IMR-90 (cell line): ENCODE results near the gene SESN1.

Experiments
- BHLHE40 ChIP-seq: fragments of 150-350 bp; IDR thresholded peaks from 2 replicates; pipeline ENCODE4 v1.6.1; 2016; ENCODE audit warnings: mild to moderate bottlenecking, low read depth, low read length
- CEBPB ChIP-seq: IDR thresholded peaks from 2 replicates; pipeline ENCODE4 v1.6.1; 2012; ENCODE audit warnings: low read depth, low read length, improper control_type of control experiment
- MAFK ChIP-seq: IDR thresholded peaks from 2 replicates; pipeline ENCODE4 v1.6.1; 2012; ENCODE audit warnings: low read depth, low read length, improper control_type of control experiment
- MAZ ChIP-seq: IDR thresholded peaks from 2 replicates; pipeline ENCODE4 v1.6.1; 2012; ENCODE audit warnings: low read depth, mild to moderate bottlenecking, low read length, improper control_type of control experiment, moderate library complexity, borderline replicate concordance
- MXI1 ChIP-seq: IDR thresholded peaks from 2 replicates; pipeline ENCODE4 v1.6.1; 2012; ENCODE audit warnings: low read depth, mild to moderate bottlenecking, low read length, moderate library complexity, borderline replicate concordance
- NFE2L2 ChIP-seq: fragments of 150-350 bp; IDR thresholded peaks from 2 replicates; pipeline ENCODE4 v1.6.1; 2016; ENCODE audit warnings: low read depth, mild to moderate bottlenecking, low read length
- POLR2A ChIP-seq: IDR thresholded peaks from 2 replicates; pipeline ENCODE4 v1.6.1; 2012; ENCODE audit warnings: mild to moderate bottlenecking, low read depth, low read length
- RAD21 ChIP-seq: IDR thresholded peaks from 2 replicates; pipeline ENCODE4 v1.6.1; 2012; ENCODE audit warnings: low read length, improper control_type of control experiment
- RFX5 ChIP-seq: IDR thresholded peaks from 2 replicates; pipeline ENCODE4 v1.8.0; 2012; ENCODE audit warnings: low read depth, mild to moderate bottlenecking, low read length, moderate library complexity
- SMC3 ChIP-seq: fragments of 150-350 bp; IDR thresholded peaks from 2 replicates; pipeline ENCODE4 v1.6.1; 2016; ENCODE audit warnings: low read depth, mild to moderate bottlenecking, antibody characterized with exemption, low read length, moderate library complexity
- TF ChIP-seq, protein P1 (sequence below): fragments of 150-350 bp; IDR thresholded peaks from 2 replicates; pipeline ENCODE4 v1.6.1; 2016; ENCODE audit warnings: low read depth, mild to moderate bottlenecking, low read length, moderate library complexity, borderline replicate concordance
- TF ChIP-seq, protein P2 (sequence below): conservative IDR thresholded peaks from 2 replicates; pipeline ENCODE4 v1.5.1; 2012; ENCODE audit warnings: mild to moderate bottlenecking, low read depth, low read length, improper control_type of control experiment

DNA sequence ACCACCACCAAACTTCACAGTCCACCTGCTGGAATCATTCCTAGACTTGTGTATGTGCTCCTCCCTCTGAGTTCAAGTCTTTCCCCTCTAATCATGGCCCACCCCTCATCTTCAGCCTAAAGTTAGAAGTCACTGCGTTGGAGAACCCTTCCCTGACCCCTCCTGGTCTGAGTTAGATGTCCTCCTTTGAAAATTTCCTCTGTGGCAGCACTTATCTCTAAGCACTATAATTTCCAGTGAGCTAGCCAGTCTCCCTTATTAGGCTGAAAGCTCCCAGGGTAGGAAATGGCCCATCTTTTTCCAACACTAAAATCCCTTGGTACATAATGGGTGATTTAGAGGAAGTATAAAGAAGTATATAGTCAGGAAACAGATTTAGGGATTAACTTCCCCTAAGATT, 63.2 kb downstream of the SESN1 start:
- TF ChIP-seq BHLHE40 (no peak), POLR2A (no peak), MAFK (no peak), RFX5 (no peak), NFE2L2 (no peak), CEBPB (no peak), RAD21 (no peak), MAZ (no peak), MXI1 (no peak), SMC3 (no peak)
- TF ChIP-seq, protein P1, sequence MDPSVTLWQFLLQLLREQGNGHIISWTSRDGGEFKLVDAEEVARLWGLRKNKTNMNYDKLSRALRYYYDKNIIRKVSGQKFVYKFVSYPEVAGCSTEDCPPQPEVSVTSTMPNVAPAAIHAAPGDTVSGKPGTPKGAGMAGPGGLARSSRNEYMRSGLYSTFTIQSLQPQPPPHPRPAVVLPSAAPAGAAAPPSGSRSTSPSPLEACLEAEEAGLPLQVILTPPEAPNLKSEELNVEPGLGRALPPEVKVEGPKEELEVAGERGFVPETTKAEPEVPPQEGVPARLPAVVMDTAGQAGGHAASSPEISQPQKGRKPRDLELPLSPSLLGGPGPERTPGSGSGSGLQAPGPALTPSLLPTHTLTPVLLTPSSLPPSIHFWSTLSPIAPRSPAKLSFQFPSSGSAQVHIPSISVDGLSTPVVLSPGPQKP = no peak
- TF ChIP-seq, protein P2, sequence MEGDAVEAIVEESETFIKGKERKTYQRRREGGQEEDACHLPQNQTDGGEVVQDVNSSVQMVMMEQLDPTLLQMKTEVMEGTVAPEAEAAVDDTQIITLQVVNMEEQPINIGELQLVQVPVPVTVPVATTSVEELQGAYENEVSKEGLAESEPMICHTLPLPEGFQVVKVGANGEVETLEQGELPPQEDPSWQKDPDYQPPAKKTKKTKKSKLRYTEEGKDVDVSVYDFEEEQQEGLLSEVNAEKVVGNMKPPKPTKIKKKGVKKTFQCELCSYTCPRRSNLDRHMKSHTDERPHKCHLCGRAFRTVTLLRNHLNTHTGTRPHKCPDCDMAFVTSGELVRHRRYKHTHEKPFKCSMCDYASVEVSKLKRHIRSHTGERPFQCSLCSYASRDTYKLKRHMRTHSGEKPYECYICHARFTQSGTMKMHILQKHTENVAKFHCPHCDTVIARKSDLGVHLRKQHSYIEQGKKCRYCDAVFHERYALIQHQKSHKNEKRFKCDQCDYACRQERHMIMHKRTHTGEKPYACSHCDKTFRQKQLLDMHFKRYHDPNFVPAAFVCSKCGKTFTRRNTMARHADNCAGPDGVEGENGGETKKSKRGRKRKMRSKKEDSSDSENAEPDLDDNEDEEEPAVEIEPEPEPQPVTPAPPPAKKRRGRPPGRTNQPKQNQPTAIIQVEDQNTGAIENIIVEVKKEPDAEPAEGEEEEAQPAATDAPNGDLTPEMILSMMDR = no peak
